Heart right ventricle (tissue), 12 donors: ENCODE measurements around the gene S100A2. TPM values are rescaled to one million over a fixed set of nuclear protein-coding genes. Genes with fewer than 3 reads are reported as not detected.

Experiments
- polyA plus RNA-seq, 2 donors: library from polyadenylated mRNA; stranded (reverse); fragments of 200-250 nt; gene quantifications; one replicate each; pipeline ENCODE4 v1.2.3, GENCODE V29; 2013
- total RNA-seq, 10 donors: library from RNA; stranded (reverse); fragmentation: NEBNext Ultra II Directional in 3 of 10; extraction: Animal tissue kit (Norgen Biotek cat#: 25700) in 3 of 10; gene quantifications; one replicate each; pipeline versions ENCODE4 v1.2.1 to v1.2.4, GENCODE V29; 2021 to 2023
- donor health status: ischemic (EF 13 %, LVEDD 7.1; RV severe dilation, severe dysfunction).
- donor health status: healthy with polysubstance abuse.
- donor health status: DM: no; HTN: yes; CAD: no.
- donor health status: DM: no; HTN: no; CAD: no.
- donor health status: ischemic (EF 25% LVEDD 6.9; RV normal size, moderate dysfunction).
- donor health status: ischemic (EF 25% LVEDD 5.7; RV mildly dilated, moderate dysfunction).
- donor health status: healthy.
- donor health status: nonischemic (EF 11% LVEDD 7.7; RV severe dilation, severe dysfunction).
- donor health status: DM: yes; HTN: yes; CAD: no.
- donor health status: PGD.
- donor health status: ischemic (EF 29% LVEDD 5.4; RV normal size, mild dysfunction).
- donor health status: nonischemic (EF 23%, LVEDD 6.1; RV moderate dilation, normal function).

S100A2 gene
- total and polyA plus RNA-seq, 12 donors, result 1.2 to 7.4 (median 3.1) TPM; not detected in 1

Other genes starting within 250 kb of the S100A2 start
- gene PGLYRP4, start 217.0 kb downstream of the S100A2 start, total RNA-seq, result not detected
- gene PGLYRP4, start 217.0 kb downstream of the S100A2 start, polyA plus RNA-seq, result not detected
- gene S100A9, start 208.0 kb downstream of the S100A2 start, total RNA-seq, result 100 to 1,000 TPM in 3 of 10 donors, 10 to 100 TPM in 6, 1 to 10 TPM in 1; 9.9 to 182 (median 36.0) TPM
- gene S100A9, start 208.0 kb downstream of the S100A2 start, polyA plus RNA-seq, result 100 to 1,000 TPM; 111 to 177 TPM
- gene S100A12, start 190.2 kb downstream of the S100A2 start, total RNA-seq, result 10 to 100 TPM in 1 of 10 donors, 1 to 10 TPM in 6, under 1 TPM in 2, not detected in 1; 0.49 to 12.9 (median 1.9) TPM
- gene S100A12, start 190.2 kb downstream of the S100A2 start, polyA plus RNA-seq, result 1 to 10 TPM; 4.6 to 6.2 TPM
- gene S100A8, start 174.8 kb downstream of the S100A2 start, total RNA-seq, result 100 to 1,000 TPM in 1 of 10 donors, 10 to 100 TPM in 7, 1 to 10 TPM in 2; 6.2 to 105 (median 24.5) TPM
- 10 to 100 TPM; 73.6 to 79.2 TPM for gene S100A8, start 174.8 kb downstream of the S100A2 start, polyA plus RNA-seq
- not detected for gene S100A7A, start 149.3 kb downstream of the S100A2 start, total RNA-seq
- gene S100A7A, start 149.3 kb downstream of the S100A2 start, polyA plus RNA-seq, result not detected
- gene S100A7, start 105.2 kb downstream of the S100A2 start, total RNA-seq, result not detected
- gene S100A7, start 105.2 kb downstream of the S100A2 start, polyA plus RNA-seq, result under 1 TPM in 1 of 2 donors, not detected in 1; 0.20 TPM
- gene S100A6, start 29.9 kb downstream of the S100A2 start, total RNA-seq, result 100 to 1,000 TPM; 237 to 385 (median 294) TPM
- gene S100A6, start 29.9 kb downstream of the S100A2 start, polyA plus RNA-seq, result 1,000 to 10,000 TPM in 1 of 2 donors, 100 to 1,000 TPM in 1; 630 to 2,261 TPM
- gene S100A5, start 24.9 kb downstream of the S100A2 start, total RNA-seq, result not detected
- not detected for gene S100A5, start 24.9 kb downstream of the S100A2 start, polyA plus RNA-seq
- 100 to 1,000 TPM in 2 of 10 donors, 10 to 100 TPM in 8; 29.4 to 166 (median 68.1) TPM for gene S100A4, start 20.0 kb downstream of the S100A2 start, total RNA-seq
- gene S100A4, start 20.0 kb downstream of the S100A2 start, polyA plus RNA-seq, result 100 to 1,000 TPM; 196 to 755 TPM
- gene S100A3, start 16.6 kb downstream of the S100A2 start, total RNA-seq, result 1 to 10 TPM in 3 of 10 donors, under 1 TPM in 1, not detected in 6; 0.30 to 2.9 (median 1.9) TPM
- 1 to 10 TPM; 2.4 to 6.3 TPM for gene S100A3, start 16.6 kb downstream of the S100A2 start, polyA plus RNA-seq
- 10 to 100 TPM; 28.8 to 68.2 (median 40.2) TPM for gene S100A16, start 47.3 kb upstream of the S100A2 start, total RNA-seq
- gene S100A16, start 47.3 kb upstream of the S100A2 start, polyA plus RNA-seq, result 100 to 1,000 TPM in 1 of 2 donors, 10 to 100 TPM in 1; 98.6 to 176 TPM
- gene S100A14, start 50.5 kb upstream of the S100A2 start, total RNA-seq, result 1 to 10 TPM; 1.7 to 7.3 (median 4.6) TPM
- gene S100A14, start 50.5 kb upstream of the S100A2 start, polyA plus RNA-seq, result 1 to 10 TPM in 1 of 2 donors, under 1 TPM in 1; 0.80 to 4.1 TPM
- 100 to 1,000 TPM; 101 to 150 (median 125) TPM for gene S100A13, start 61.7 kb upstream of the S100A2 start, total RNA-seq
- 100 to 1,000 TPM; 173 to 335 TPM for gene S100A13, start 61.7 kb upstream of the S100A2 start, polyA plus RNA-seq
- gene S100A1, start 62.6 kb upstream of the S100A2 start, total RNA-seq, result 1,000 to 10,000 TPM; 1,287 to 3,035 (median 2,343) TPM
- gene S100A1, start 62.6 kb upstream of the S100A2 start, polyA plus RNA-seq, result 1,000 to 10,000 TPM in 1 of 2 donors, 100 to 1,000 TPM in 1; 685 to 2,765 TPM
- gene CHTOP, start 68.2 kb upstream of the S100A2 start, total RNA-seq, result 10 to 100 TPM; 67.4 to 95.5 (median 77.8) TPM
- gene CHTOP, start 68.2 kb upstream of the S100A2 start, polyA plus RNA-seq, result 10 to 100 TPM; 61.6 to 76.2 TPM
- gene SNAPIN, start 92.9 kb upstream of the S100A2 start, total RNA-seq, result 10 to 100 TPM; 56.7 to 83.3 (median 73.4) TPM
- 10 to 100 TPM; 38.6 to 54.4 TPM for gene SNAPIN, start 92.9 kb upstream of the S100A2 start, polyA plus RNA-seq
- 10 to 100 TPM; 61.1 to 87.3 (median 70.8) TPM for gene ILF2, start 105.1 kb upstream of the S100A2 start, total RNA-seq
- 100 to 1,000 TPM in 1 of 2 donors, 10 to 100 TPM in 1; 17.3 to 114 TPM for gene ILF2, start 105.1 kb upstream of the S100A2 start, polyA plus RNA-seq
- gene NPR1, start 112.8 kb upstream of the S100A2 start, total RNA-seq, result 10 to 100 TPM in 6 of 10 donors, 1 to 10 TPM in 4; 8.0 to 24.3 (median 10.4) TPM
- 10 to 100 TPM; 24.3 to 29.0 TPM for gene NPR1, start 112.8 kb upstream of the S100A2 start, polyA plus RNA-seq
- gene INTS3, start 162.2 kb upstream of the S100A2 start, total RNA-seq, result 10 to 100 TPM; 25.4 to 32.8 (median 31.1) TPM
- 10 to 100 TPM; 30.8 to 46.1 TPM for gene INTS3, start 162.2 kb upstream of the S100A2 start, polyA plus RNA-seq
- gene SLC27A3, start 209.6 kb upstream of the S100A2 start, total RNA-seq, result 10 to 100 TPM in 2 of 10 donors, 1 to 10 TPM in 8; 5.9 to 16.0 (median 8.9) TPM
- gene SLC27A3, start 209.6 kb upstream of the S100A2 start, polyA plus RNA-seq, result 10 to 100 TPM; 26.7 to 43.8 TPM